GM19455 (cell line): Measurements from ENCODE around the gene TMEM97.
"Not testable (repeated sequence)": the region's sequence is repeated elsewhere in the genome, so short reads cannot be mapped to it uniquely, and the experiment has no call there.

Experiments
- ATAC-seq: cut with Tn5 transposase; IDR thresholded peaks from one replicate; pipeline ENCODE4 v1.9.1; 2021; ENCODE audit not compliant: unreplicated experiment

Gene TMEM97

GRCh38 chr17:28335959-28336871 lies 17.2 kb downstream of the TMEM97 start:
- no peak for ATAC-seq

- no peak for ATAC-seq
These were observed 19.2 kb downstream of the TMEM97 start for GRCh38 chr17:28338056-28338768.

GRCh38 chr17:28338769-28339212 lies 19.8 kb downstream of the TMEM97 start:
- not testable (repeated sequence) for ATAC-seq

GRCh38 chr17:28339431-28339830 lies 20.4 kb downstream of the TMEM97 start:
- no peak for ATAC-seq

GRCh38 chr17:28340374-28340773 lies 21.4 kb downstream of the TMEM97 start:
- ATAC-seq: no peak

GRCh38 chr17:28341516-28341915 lies 22.5 kb downstream of the TMEM97 start:
- ATAC-seq: no peak

GRCh38 chr17:28342313-28342712 lies 23.3 kb downstream of the TMEM97 start:
- no peak for ATAC-seq

GRCh38 chr17:28343491-28343932 lies 24.5 kb downstream of the TMEM97 start:
- ATAC-seq: no peak

- ATAC-seq: no peak
These were observed 25.0 kb downstream of the TMEM97 start for GRCh38 chr17:28344011-28344410.

- no peak for ATAC-seq
These were observed 25.5 kb downstream of the TMEM97 start for GRCh38 chr17:28344435-28344901.

GRCh38 chr17:28345419-28346198 lies 26.6 kb downstream of the TMEM97 start:
- no peak for ATAC-seq

- ATAC-seq: no peak
These were observed 27.2 kb downstream of the TMEM97 start for GRCh38 chr17:28346199-28346580.

GRCh38 chr17:28346746-28347246 lies 27.8 kb downstream of the TMEM97 start:
- no peak for ATAC-seq

GRCh38 chr17:28347261-28347891 lies 28.4 kb downstream of the TMEM97 start:
- no peak for ATAC-seq

GRCh38 chr17:28348979-28349378 lies 30.0 kb downstream of the TMEM97 start:
- ATAC-seq: no peak

- ATAC-seq: no peak
These were observed 31.3 kb downstream of the TMEM97 start for GRCh38 chr17:28350271-28350670.

GRCh38 chr17:28357061-28357900 lies 38.3 kb downstream of the TMEM97 start, which contains the start of gene POLDIP2:
Gene POLDIP2, minus strand, starts transcription at chr17:28357527. Its CDS starts 79 bp downstream, at chr17:28357448.
- peak; percentile 94 for ATAC-seq

GRCh38 chr17:28357901-28358197 lies 38.8 kb downstream of the TMEM97 start:
- ATAC-seq: no peak

GRCh38 chr17:28363186-28363585 lies 44.2 kb downstream of the TMEM97 start:
- ATAC-seq: no peak
